Activated CD4-positive, alpha-beta memory T cell treated with anti-CD3 and anti-CD28 coated beads for 36 hours (primary cell): ENCODE results near the gene CCL24. TPM values are rescaled to one million over a fixed set of nuclear protein-coding genes. Genes with fewer than 3 reads are reported as not detected.
"Not testable (repeated sequence)": the region's sequence is repeated elsewhere in the genome, so short reads cannot be mapped to it uniquely, and the experiment has no call there.

Source experiments
- CTCF ChIA-PET: fragments of 350-600 bp; sonication (Branson Sonifier 250); formaldehyde crosslinking; loops from one replicate; lab custom pipeline; 2021; ENCODE audit warnings: antibody characterized with exemption, inconsistent platforms; lab: Charles Lee
- POLR2A ChIA-PET: fragments of 350-600 bp; sonication (Branson Sonifier 250); formaldehyde crosslinking; loops from one replicate; lab custom pipeline; 2021; ENCODE audit warnings: antibody characterized with exemption; lab: Charles Lee
- DNase-seq: peaks from one replicate; pipeline ENCODE4 v3.0.0-alpha.2; 2020
- H3K27ac Mint-ChIP-seq: one replicate; pipeline ENCODE4 v1.8.0; 2021; ENCODE audit warnings: mixed read lengths
- H3K27me3 Mint-ChIP-seq: one replicate; pipeline ENCODE4 v1.8.0; 2021; ENCODE audit warnings: mixed read lengths
- H3K36me3 Mint-ChIP-seq: one replicate; pipeline ENCODE4 v1.8.0; 2021; ENCODE audit warnings: mixed read lengths
- H3K4me1 Mint-ChIP-seq: one replicate; pipeline ENCODE4 v1.8.0; 2021; ENCODE audit warnings: low read depth, mixed read lengths
- H3K4me3 Mint-ChIP-seq: one replicate; pipeline ENCODE4 v1.8.0; 2021; ENCODE audit warnings: mild to moderate bottlenecking, mixed read lengths
- H3K9me3 Mint-ChIP-seq: one replicate; pipeline ENCODE4 v1.8.0; 2021; ENCODE audit warnings: mixed read lengths
- intact Hi-C: fragments of 100-400 bp; cut with micrococcal nuclease; formaldehyde crosslinking; loops from one replicate; pipeline ENCODE4 v1.15.1; 2023
- total RNA-seq, 2 experiments: library from RNA; stranded (reverse); gene quantifications; one replicate each; pipeline ENCODE4 v1.2.3, GENCODE V29; 2021

CCL24 gene
- total RNA-seq, 2 experiments from 2014 or later: not detected

GRCh38 chr7:75840029-75840428 is 26.4 kb upstream of the CCL24 start:
- H3K36me3 Mint-ChIP-seq: no peaks in the 10 kb centered on the region
- intact Hi-C loops: loop anchor here (1.0 kb wide), 1 partner anchor 101 kb away; no protein-coding TSS in a partner anchor
- no peaks in the 10 kb centered on the region for H3K27me3 Mint-ChIP-seq
- H3K4me1 Mint-ChIP-seq: peaks cover 15% of the 10 kb centered on the region
- DNase-seq: no peak
- H3K9me3 Mint-ChIP-seq: no peaks in the 10 kb centered on the region
- H3K4me3 Mint-ChIP-seq: no peak overlapping the region
- H3K27ac Mint-ChIP-seq: no peak overlapping the region
- CTCF ChIA-PET: no interaction called here
- POLR2A ChIA-PET: interaction anchor here (0.6 kb wide), 1 partner anchor 18 kb away, joined by 3 read pairs; no protein-coding TSS in a partner anchor

GRCh38 chr7:75838281-75838930 is 24.8 kb upstream of the CCL24 start:
- H3K36me3 Mint-ChIP-seq, H3K9me3 Mint-ChIP-seq, H3K27me3 Mint-ChIP-seq, intact Hi-C loops, DNase-seq, H3K27ac Mint-ChIP-seq, H3K4me3 Mint-ChIP-seq, POLR2A ChIA-PET: not testable (repeated sequence)
- peaks cover 12% of the 10 kb centered on the region for H3K4me1 Mint-ChIP-seq
- CTCF ChIA-PET: interaction anchor here (0.8 kb wide), 1 partner anchor 182 kb away, joined by 3 read pairs; no protein-coding TSS in a partner anchor

GRCh38 chr7:75836798-75837197 is 23.2 kb upstream of the CCL24 start:
- ChIA-PET POLR2A (no interaction called here), CTCF (no interaction called here)
- no peaks in the 10 kb centered on the region for H3K4me1 Mint-ChIP-seq
- H3K36me3 Mint-ChIP-seq: no peaks in the 10 kb centered on the region
- no peak for DNase-seq
- intact Hi-C loops: no loop called here
- no peak overlapping the region for H3K4me3 Mint-ChIP-seq
- no peaks in the 10 kb centered on the region for H3K9me3 Mint-ChIP-seq
- peaks cover 2% of the 10 kb centered on the region for H3K27me3 Mint-ChIP-seq
- no peak overlapping the region for H3K27ac Mint-ChIP-seq

- intact Hi-C loops: no loop called here
- DNase-seq: no peak
- Mint-ChIP-seq H3K4me3 (no peak overlapping the region), H3K27ac (no peak overlapping the region), H3K36me3 (no peaks in the 10 kb centered on the region), H3K27me3 (peaks cover 2% of the 10 kb centered on the region), H3K4me1 (no peaks in the 10 kb centered on the region), H3K9me3 (no peaks in the 10 kb centered on the region)
- POLR2A ChIA-PET: no interaction called here
- CTCF ChIA-PET: no interaction called here
Observed at GRCh38 chr7:75835688-75836285, 22.2 kb upstream of the CCL24 start.

- DNase-seq, H3K9me3 Mint-ChIP-seq, CTCF ChIA-PET, H3K4me1 Mint-ChIP-seq, H3K27me3 Mint-ChIP-seq, H3K4me3 Mint-ChIP-seq, H3K36me3 Mint-ChIP-seq, intact Hi-C loops, POLR2A ChIA-PET, H3K27ac Mint-ChIP-seq: not testable (repeated sequence)
Observed at GRCh38 chr7:75833662-75834061, 20.1 kb upstream of the CCL24 start.

- Mint-ChIP-seq H3K27ac (no peak overlapping the region), H3K4me1 (no peaks in the 10 kb centered on the region), H3K9me3 (no peaks in the 10 kb centered on the region), H3K4me3 (no peak overlapping the region), H3K36me3 (no peaks in the 10 kb centered on the region), H3K27me3 (peaks cover 2% of the 10 kb centered on the region)
- POLR2A ChIA-PET: no interaction called here
- CTCF ChIA-PET: no interaction called here
- intact Hi-C loops: no loop called here
- no peak for DNase-seq
Observed at GRCh38 chr7:75830978-75831377, 17.4 kb upstream of the CCL24 start.

GRCh38 chr7:75829656-75830055 is 16.1 kb upstream of the CCL24 start:
- H3K4me1 Mint-ChIP-seq, H3K4me3 Mint-ChIP-seq, DNase-seq, CTCF ChIA-PET, H3K36me3 Mint-ChIP-seq, H3K9me3 Mint-ChIP-seq, H3K27me3 Mint-ChIP-seq, H3K27ac Mint-ChIP-seq, POLR2A ChIA-PET, intact Hi-C loops: not testable (repeated sequence)

- DNase-seq: no peak
- Mint-ChIP-seq H3K27ac (no peak overlapping the region), H3K4me3 (no peak overlapping the region), H3K9me3 (no peaks in the 10 kb centered on the region), H3K27me3 (no peaks in the 10 kb centered on the region), H3K36me3 (no peaks in the 10 kb centered on the region), H3K4me1 (no peaks in the 10 kb centered on the region)
- POLR2A ChIA-PET: no interaction called here
- CTCF ChIA-PET: no interaction called here
- intact Hi-C loops: no loop called here
Observed at GRCh38 chr7:75823198-75823910, 9.7 kb upstream of the CCL24 start.

- intact Hi-C loops: no loop called here
- ChIA-PET POLR2A (no interaction called here), CTCF (no interaction called here)
- no peak overlapping the region for H3K4me3 Mint-ChIP-seq
- H3K27me3 Mint-ChIP-seq: no peaks in the 10 kb centered on the region
- DNase-seq: no peak
- no peak overlapping the region for H3K27ac Mint-ChIP-seq
- H3K9me3 Mint-ChIP-seq: no peaks in the 10 kb centered on the region
- no peaks in the 10 kb centered on the region for H3K4me1 Mint-ChIP-seq
- no peaks in the 10 kb centered on the region for H3K36me3 Mint-ChIP-seq
Observed at GRCh38 chr7:75820688-75821087, 7.1 kb upstream of the CCL24 start.

- intact Hi-C loops: no loop called here
- no peak overlapping the region for H3K27ac Mint-ChIP-seq
Observed at GRCh38 chr7:75819711-75820110, 6.1 kb upstream of the CCL24 start.

GRCh38 chr7:75818472-75818871 is 4.9 kb upstream of the CCL24 start:
- ChIA-PET POLR2A (no interaction called here), CTCF (no interaction called here)
- intact Hi-C loops: no loop called here
- Mint-ChIP-seq H3K27me3 (no peaks in the 10 kb centered on the region), H3K9me3 (no peaks in the 10 kb centered on the region), H3K4me3 (no peak overlapping the region), H3K36me3 (no peaks in the 10 kb centered on the region), H3K27ac (no peak overlapping the region), H3K4me1 (no peaks in the 10 kb centered on the region)
- no peak for DNase-seq

More at GRCh38 chr7:75819711-75820110, 6.1 kb upstream of the CCL24 start:
- Mint-ChIP-seq H3K36me3 (no peaks in the 10 kb centered on the region), H3K4me1 (no peaks in the 10 kb centered on the region), H3K4me3 (no peak overlapping the region), H3K9me3 (no peaks in the 10 kb centered on the region), H3K27me3 (no peaks in the 10 kb centered on the region)
- ChIA-PET CTCF (no interaction called here), POLR2A (no interaction called here)
- no peak for DNase-seq

- Mint-ChIP-seq H3K27me3 (peaks cover 4% of the 10 kb centered on the region), H3K27ac (no peak overlapping the region)
- POLR2A ChIA-PET: interaction anchor here (0.6 kb wide), 1 partner anchor 97 kb away, joined by 4 read pairs; no protein-coding TSS in a partner anchor
Observed at GRCh38 chr7:75817116-75817515, 3.5 kb upstream of the CCL24 start.

More at GRCh38 chr7:75817116-75817515, 3.5 kb upstream of the CCL24 start:
- DNase-seq: no peak
- no peaks in the 10 kb centered on the region for H3K4me1 Mint-ChIP-seq
- no peaks in the 10 kb centered on the region for H3K9me3 Mint-ChIP-seq
- H3K4me3 Mint-ChIP-seq: no peak overlapping the region
- no peaks in the 10 kb centered on the region for H3K36me3 Mint-ChIP-seq
- intact Hi-C loops: no loop called here
- CTCF ChIA-PET: interaction anchor here (1.7 kb wide), 1 partner anchor 203 kb away, joined by 4 read pairs; no protein-coding TSS in a partner anchor
